8988T (cell line): ENCODE data around the gene GLUD1.
"Not testable (repeated sequence)": the region's sequence is repeated elsewhere in the genome, so short reads cannot be mapped to it uniquely, and the experiment has no call there.

Experiments used
- DNase-seq: peaks from one replicate; pipeline ENCODE4 v3.0.0; 2011

Gene GLUD1

DNA sequence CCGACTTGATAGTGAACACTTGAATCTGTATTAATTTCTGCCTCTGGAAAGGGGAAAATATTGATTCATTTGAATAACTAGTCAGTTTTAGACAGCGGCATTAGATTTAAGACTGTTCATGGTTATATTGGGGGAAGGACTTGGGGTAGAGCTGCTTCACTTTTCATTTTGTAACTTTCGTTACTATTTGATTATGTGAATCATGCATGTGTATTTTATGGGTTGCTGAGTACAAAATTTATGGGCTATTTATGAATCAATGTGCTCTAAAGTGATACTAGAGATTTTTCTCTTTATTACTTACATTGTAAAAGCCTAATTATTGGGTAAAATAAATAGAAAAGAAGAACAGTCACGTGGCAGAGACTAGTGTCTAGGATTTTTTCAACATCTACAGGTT lies 4.9 kb downstream of the GLUD1 start:
- no peak for DNase-seq

- no peak for DNase-seq
Measured at GRCh38 chr10:87085537-87085936, 9.1 kb downstream of the GLUD1 start.

- DNase-seq, result not testable (repeated sequence)
Measured at GRCh38 chr10:87084291-87084782, 10.3 kb downstream of the GLUD1 start.

GRCh38 chr10:87083576-87084290 lies 10.9 kb downstream of the GLUD1 start:
- DNase-seq, result not testable (repeated sequence)

DNA sequence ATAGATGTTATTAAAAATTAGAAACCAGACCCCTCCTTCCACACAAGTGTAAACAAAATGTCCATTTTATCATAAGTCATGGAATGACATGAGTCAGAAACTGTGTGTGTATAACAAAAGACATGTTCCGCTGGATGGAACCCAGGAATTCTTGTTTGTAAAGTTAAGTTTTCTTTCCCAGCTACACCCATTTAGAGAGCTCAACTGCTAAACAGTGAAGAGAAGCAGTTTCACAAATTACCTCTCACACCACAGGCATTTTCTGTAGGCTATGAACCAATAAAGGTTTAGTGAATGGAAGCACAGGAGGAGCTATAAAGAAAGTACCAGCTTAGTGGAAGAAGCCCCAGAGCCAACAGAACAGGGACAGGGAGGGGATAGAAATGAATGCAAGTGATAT lies 12.4 kb downstream of the GLUD1 start:
- DNase-seq, result not testable (repeated sequence)

DNA sequence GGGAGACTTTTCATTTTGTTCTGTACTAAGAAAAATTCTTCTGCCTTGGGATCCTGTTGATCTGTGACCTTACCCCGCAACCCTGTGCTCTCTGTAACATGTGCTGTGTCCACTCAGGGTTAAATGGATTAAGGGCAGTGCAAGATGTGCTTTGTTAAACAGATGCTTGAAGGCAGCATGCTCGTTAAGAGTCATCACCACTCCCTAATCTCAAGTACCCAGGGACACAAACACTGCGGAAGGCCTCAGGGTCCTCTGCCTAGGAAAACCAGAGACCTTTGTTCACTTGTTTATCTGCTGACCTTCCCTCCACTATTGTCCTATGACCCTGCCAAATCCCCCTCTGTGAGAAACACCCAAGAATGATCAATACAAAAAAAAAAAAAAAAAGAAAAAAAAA lies 13.1 kb downstream of the GLUD1 start:
- not testable (repeated sequence) for DNase-seq

GRCh38 chr10:87080621-87081020 lies 14.0 kb downstream of the GLUD1 start:
- DNase-seq, result not testable (repeated sequence)

- DNase-seq, result no peak
Measured at GRCh38 chr10:87079106-87079836, 15.4 kb downstream of the GLUD1 start.

GRCh38 chr10:87076421-87076820 lies 18.2 kb downstream of the GLUD1 start:
- DNase-seq, result not testable (repeated sequence)

DNA sequence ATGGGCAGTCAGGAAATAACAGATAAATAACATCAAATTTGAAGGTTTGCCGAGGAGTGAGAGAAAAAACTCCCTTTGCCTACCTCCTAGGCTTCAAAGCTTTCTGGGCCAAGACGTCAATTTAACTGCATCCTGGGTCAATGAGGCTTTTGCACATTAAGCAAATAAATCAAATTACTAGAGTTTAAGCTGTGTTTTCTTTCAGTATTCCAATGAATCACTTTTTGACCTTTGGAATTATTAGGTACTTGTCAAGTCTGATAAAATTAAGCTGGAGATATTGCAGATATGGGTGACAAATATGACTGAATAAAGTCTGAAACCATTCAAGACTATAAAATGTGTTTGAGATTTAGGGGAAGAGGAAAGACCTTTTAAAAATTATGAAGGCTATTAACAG lies 22.2 kb downstream of the GLUD1 start:
- no peak for DNase-seq

DNA sequence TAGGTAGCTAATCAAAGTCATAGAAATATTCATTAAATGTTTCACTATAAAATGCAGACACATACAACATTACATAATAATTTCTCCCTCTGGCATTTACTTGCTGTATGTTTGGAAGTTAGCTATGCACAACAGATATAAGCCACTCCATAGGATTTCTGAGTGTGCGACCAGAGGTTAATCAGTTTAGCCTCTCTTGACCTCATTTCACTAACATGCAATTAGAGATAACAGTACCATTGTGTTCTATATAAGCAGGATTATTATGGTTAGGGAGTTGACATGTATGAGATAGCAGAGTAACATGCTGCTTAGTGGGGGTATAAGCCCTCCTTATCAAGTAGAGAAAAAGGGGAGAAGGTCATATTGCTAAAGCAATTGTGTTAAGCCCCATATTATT lies 26.4 kb downstream of the GLUD1 start:
- no peak for DNase-seq

GRCh38 chr10:87066865-87067264 lies 27.8 kb downstream of the GLUD1 start:
- DNase-seq, result no peak

DNA sequence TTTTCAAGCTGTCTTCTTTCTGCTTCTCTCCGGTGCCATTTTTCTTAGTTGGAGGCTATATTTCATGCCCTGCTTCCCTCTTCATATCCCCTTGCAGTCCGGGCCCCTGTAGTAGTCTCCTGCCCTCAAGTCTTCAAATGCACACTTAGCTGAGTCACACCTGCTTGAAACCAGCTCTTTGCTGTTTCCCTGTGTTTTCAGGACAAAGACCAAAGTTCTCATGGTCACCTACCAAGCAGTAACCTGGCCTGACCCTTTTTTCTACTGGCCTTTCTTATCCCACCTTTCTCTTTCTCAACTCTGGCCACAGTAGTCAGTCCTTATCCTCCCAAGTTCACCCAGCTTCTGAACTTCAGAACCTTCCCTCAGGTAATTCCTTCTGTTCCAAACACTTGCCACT lies 28.5 kb downstream of the GLUD1 start:
- DNase-seq, result no peak

DNA sequence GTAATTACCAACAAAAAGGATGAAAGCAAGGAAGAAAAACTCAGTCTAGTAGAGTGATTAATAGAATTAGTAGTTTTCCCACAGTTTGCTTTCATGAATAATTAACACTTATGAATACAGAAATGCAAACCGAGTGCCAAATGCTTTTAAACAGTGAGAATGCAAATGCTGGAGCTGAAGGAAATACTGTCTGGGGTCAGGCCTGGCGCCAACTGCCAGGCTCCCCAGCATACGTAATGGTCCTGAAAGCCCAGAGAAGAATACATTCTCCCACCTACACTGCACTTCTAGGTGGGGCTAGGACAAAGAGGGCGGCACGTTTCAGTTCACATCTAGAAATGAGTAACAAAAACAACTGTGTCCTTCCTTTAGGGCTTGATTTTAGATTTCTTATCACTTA lies 30.0 kb downstream of the GLUD1 start:
- no peak for DNase-seq

DNA sequence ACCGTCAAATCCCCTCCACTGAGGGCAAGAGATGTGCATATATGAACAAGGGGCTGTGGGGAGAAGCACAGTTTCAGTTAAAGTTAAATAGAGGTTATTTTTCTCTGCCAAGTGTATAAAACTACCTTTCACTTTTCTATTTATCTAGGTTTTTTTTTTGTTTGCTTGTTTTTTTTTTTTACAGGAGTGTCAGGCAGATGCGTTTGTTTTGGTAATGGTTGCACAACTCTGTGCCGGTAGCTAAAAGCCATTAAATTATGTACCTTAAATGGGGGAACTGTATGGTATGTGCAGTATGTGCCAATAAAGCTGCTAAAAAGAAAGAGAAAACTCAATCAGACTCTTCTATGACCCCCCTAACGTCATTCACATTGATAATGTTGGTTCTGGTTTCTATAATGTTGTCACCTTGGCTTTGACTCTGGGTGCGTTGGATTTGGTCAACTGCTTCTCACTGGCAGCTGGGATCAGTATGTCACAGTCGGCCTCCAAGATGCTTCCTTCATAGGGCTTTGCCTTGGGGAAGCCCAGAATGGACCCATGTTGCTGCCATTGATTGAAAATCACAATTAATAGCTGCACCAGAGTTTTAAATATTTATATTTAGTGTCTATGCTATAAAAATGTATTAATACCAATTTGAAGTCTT lies 34.2 kb downstream of the GLUD1 start:
- no peak for DNase-seq

DNA sequence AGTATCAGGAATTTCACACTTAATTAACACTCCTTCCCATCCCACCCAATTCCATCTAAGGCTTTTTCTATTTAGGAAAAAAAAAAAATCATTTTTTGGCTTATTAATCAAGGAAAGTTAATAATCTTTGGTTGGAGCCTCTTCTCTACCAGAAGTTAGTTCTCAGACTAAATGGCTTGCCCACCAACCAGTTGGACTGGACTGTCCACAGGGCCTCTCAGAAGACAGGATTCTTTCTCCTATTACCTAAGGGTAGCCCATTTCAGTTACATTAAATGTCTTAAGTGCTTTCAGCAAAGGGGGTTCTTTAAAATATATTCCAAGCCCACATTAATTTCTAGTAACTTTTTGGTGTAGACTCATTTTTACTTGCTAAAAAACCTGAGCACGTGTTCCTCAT lies 35.2 kb downstream of the GLUD1 start:
- no peak for DNase-seq

- no peak for DNase-seq
Measured at GRCh38 chr10:87058171-87058570, 36.5 kb downstream of the GLUD1 start.

GRCh38 chr10:87054373-87055295 lies 40.0 kb downstream of the GLUD1 start:
- no peak for DNase-seq

GRCh38 chr10:87053577-87054181 lies 41.0 kb downstream of the GLUD1 start:
- no peak for DNase-seq

- DNase-seq, result no peak
Measured at GRCh38 chr10:87053111-87053510, 41.5 kb downstream of the GLUD1 start.

GRCh38 chr10:87045434-87045938 lies 49.2 kb downstream of the GLUD1 start:
- DNase-seq, result no peak

DNA sequence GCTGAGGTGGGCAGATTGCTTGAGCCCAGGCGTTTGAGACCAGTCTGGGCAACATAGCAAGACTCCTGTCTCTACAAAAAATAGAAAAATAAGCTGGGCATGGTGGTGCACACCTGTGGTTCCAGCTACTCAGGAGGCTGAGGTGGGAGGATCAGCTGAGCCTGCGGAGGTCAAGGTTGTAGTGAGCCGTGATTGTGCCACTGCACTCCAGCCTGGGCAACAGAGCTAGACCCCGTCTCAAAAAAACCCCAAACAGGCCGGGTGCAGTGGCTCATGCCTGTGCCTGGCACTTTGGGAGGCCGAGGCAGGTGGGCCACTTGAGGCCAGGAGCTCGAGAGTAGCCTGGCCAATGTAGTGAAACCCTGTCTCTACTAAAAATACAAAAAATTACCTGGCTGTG lies 51.1 kb downstream of the GLUD1 start:
- DNase-seq, result not testable (repeated sequence)
